ENCODE measurements around the gene SHTN1. TPM values are rescaled to one million over a fixed set of nuclear protein-coding genes. Genes with fewer than 3 reads are reported as not detected.

SHTN1 gene
- total RNA-seq, 4 donors from 2014 or later: 20.9 to 55.5 (median 25.2) TPM

- no peak overlapping the region for H3K27ac ChIP-seq
- no peaks in the 10 kb centered on the region for H3K4me1 ChIP-seq
- H3K4me3 ChIP-seq: no peak overlapping the region
- no peaks in the 10 kb centered on the region for H3K9me3 ChIP-seq
- H3K36me3 ChIP-seq: peaks cover 37% of the 10 kb centered on the region
- DNase-seq (ENCODE audit: low spot score in 2 of 2): no peak
- TF ChIP-seq POLR2AphosphoS5 (IDR thresholded peaks at IDR 0.05) (no peak), CTCF (IDR thresholded peaks at IDR 0.05) (no peak), EP300 (IDR thresholded peaks at IDR 0.05) (no peak), POLR2A (IDR thresholded peaks at IDR 0.05) (no peak)
- no peaks in the 10 kb centered on the region for H3K27me3 ChIP-seq
- WGBS: 79% methylated on average over 3 of the region's 3 CpGs
These were observed 94.1 kb downstream of the SHTN1 start for GRCh38 chr10:116910910-116911309.

GRCh38 chr10:116909307-116909706, 95.7 kb downstream of the SHTN1 start:
- Histone ChIP-seq H3K9me3 (no peaks in the 10 kb centered on the region), H3K27me3 (no peaks in the 10 kb centered on the region), H3K4me1 (no peaks in the 10 kb centered on the region), H3K4me3 (no peak overlapping the region), H3K36me3 (peaks cover 30% of the 10 kb centered on the region), H3K27ac (no peak overlapping the region)
- TF ChIP-seq CTCF (IDR thresholded peaks at IDR 0.05) (no peak), EP300 (IDR thresholded peaks at IDR 0.05) (no peak)
- WGBS: 84% methylated on average over 1 of the region's 1 CpG
- no peak for DNase-seq (ENCODE audit: low spot score in 2 of 2)

GRCh38 chr10:116907245-116907987, 97.6 kb downstream of the SHTN1 start:
- H3K36me3 ChIP-seq: peaks cover 26% of the 10 kb centered on the region
- 76% methylated on average over 6 of the region's 6 CpGs for WGBS

GRCh38 chr10:116905845-116906210, 99.2 kb downstream of the SHTN1 start:
- no peak for TF ChIP-seq POLR2A (IDR thresholded peaks at IDR 0.05)
- Histone ChIP-seq H3K4me3 (no peak overlapping the region), H3K27ac (no peak overlapping the region), H3K4me1 (no peaks in the 10 kb centered on the region), H3K9me3 (no peaks in the 10 kb centered on the region), H3K27me3 (no peaks in the 10 kb centered on the region), H3K36me3 (peaks cover 25% of the 10 kb centered on the region)
- DNase-seq (ENCODE audit: low spot score in 2 of 2): no peak
- 95% methylated on average over 3 of the region's 3 CpGs for WGBS

More at GRCh38 chr10:116907245-116907987, 97.6 kb downstream of the SHTN1 start:
- Histone ChIP-seq H3K4me1 (no peaks in the 10 kb centered on the region), H3K9me3 (no peaks in the 10 kb centered on the region), H3K27me3 (no peaks in the 10 kb centered on the region), H3K4me3 (no peak overlapping the region), H3K27ac (no peak overlapping the region)
- TF ChIP-seq CTCF (IDR thresholded peaks at IDR 0.05) (no peak), POLR2A (IDR thresholded peaks at IDR 0.05) (no peak), POLR2AphosphoS5 (IDR thresholded peaks at IDR 0.05) (no peak)
- no peak for DNase-seq (ENCODE audit: low spot score in 2 of 2)

GRCh38 chr10:116899626-116900025, 105.4 kb downstream of the SHTN1 start:
- no peak for DNase-seq (ENCODE audit: low spot score in 2 of 2)
- H3K27me3 ChIP-seq: no peaks in the 10 kb centered on the region
- no peak overlapping the region for H3K27ac ChIP-seq
- no peak overlapping the region for H3K4me3 ChIP-seq
- TF ChIP-seq POLR2AphosphoS5 (IDR thresholded peaks at IDR 0.05) (no peak), EP300 (IDR thresholded peaks at IDR 0.05) (no peak), CTCF (IDR thresholded peaks at IDR 0.05) (no peak), POLR2A (IDR thresholded peaks at IDR 0.05) (no peak)
- WGBS: 83% methylated on average over 4 of the region's 4 CpGs
- H3K9me3 ChIP-seq: no peaks in the 10 kb centered on the region
- H3K36me3 ChIP-seq: peaks cover 20% of the 10 kb centered on the region
- no peaks in the 10 kb centered on the region for H3K4me1 ChIP-seq

GRCh38 chr10:116893686-116894037, 111.3 kb downstream of the SHTN1 start:
- no peaks in the 10 kb centered on the region for H3K9me3 ChIP-seq
- H3K4me3 ChIP-seq: no peak overlapping the region
- H3K27ac ChIP-seq: no peak overlapping the region
- peaks cover 3% of the 10 kb centered on the region for H3K36me3 ChIP-seq
- H3K27me3 ChIP-seq: no peaks in the 10 kb centered on the region
- no peak for TF ChIP-seq POLR2A (IDR thresholded peaks at IDR 0.05)
- TF ChIP-seq EP300 (IDR thresholded peaks at IDR 0.05): no peak
- no peak for TF ChIP-seq POLR2AphosphoS5 (IDR thresholded peaks at IDR 0.05)
- TF ChIP-seq CTCF (IDR thresholded peaks at IDR 0.05): no peak
- peaks cover 10% of the 10 kb centered on the region for H3K4me1 ChIP-seq
- DNase-seq (ENCODE audit: low spot score in 2 of 2): no peak

Data from suprapubic skin (tissue), 4 donors.